Esophagus squamous epithelium (tissue), 5 donors: ENCODE measurements around the gene PAOX. TPM values are rescaled to one million over a fixed set of nuclear protein-coding genes. Genes with fewer than 3 reads are reported as not detected.

Experiments
- DNase-seq: peaks from one replicate; lab custom pipeline; 2025; lab: John Stamatoyannopoulos, UW
- H3K27ac ChIP-seq, 4 donors: fragments of 200-600 bp; sonication (generic); one replicate each; pipeline ENCODE4 v1.5.1; 2016 to 2019; ENCODE audit warnings: mild to moderate bottlenecking in 1 of 4
- H3K27me3 ChIP-seq, 4 donors: fragments of 200-600 bp; sonication (generic); 1 replicate in 3 of 4; 2 replicates in 1 of 4; pipeline versions ENCODE4 v1.5.1 to v1.6.0; 2017 to 2021; ENCODE audit warnings: antibody characterized with exemption in 1 of 4
- H3K36me3 ChIP-seq, 3 donors: fragments of 200-600 bp; sonication (generic); one replicate each; pipeline ENCODE4 v1.5.1; 2016 to 2019
- H3K4me1 ChIP-seq, 3 donors: fragments of 200-600 bp; sonication (generic); one replicate each; pipeline ENCODE4 v1.5.1; 2017 to 2019
- H3K4me3 ChIP-seq, 4 donors: fragments of 200-600 bp; sonication (generic); 1 replicate in 3 of 4; 2 replicates in 1 of 4; pipeline ENCODE4 v1.5.1; 2016 to 2019; ENCODE audit warnings: mild to moderate bottlenecking in 2 of 4, moderate library complexity in 1 of 4
- H3K9me3 ChIP-seq, 3 donors: fragments of 200-600 bp; sonication (generic); one replicate each; pipeline ENCODE4 v1.5.1; 2016 to 2019
- POLR2A ChIP-seq, 4 donors: fragments of 450-650 bp; IDR thresholded peaks; one replicate each; pipeline ENCODE4 v1.6.1; 2017; ENCODE audit warnings: antibody characterized with exemption in 4 of 4, mild to moderate bottlenecking in 4 of 4, moderate library complexity in 3 of 4
- WGBS, 2 donors: methylation state at CpG; one replicate each; pipeline ENCODE4 v1.1.5; 2018; 5-methylcytosine and 5-hydroxymethylcytosine counted together
- intact Hi-C: fragments of 100-400 bp; cut with DNase I; formaldehyde crosslinking; loops from one replicate; pipeline ENCODE4 v1.15.0; 2022
- total RNA-seq, 4 donors: library from RNA; depleted of rRNA; stranded (reverse); fragments of >200 nt; gene quantifications; one replicate each; pipeline ENCODE4 v1.1.0, GENCODE V29; 2016
- TF ChIP-seq, protein P1 (sequence below), 6 experiments: fragments of 450-650 bp in 4 of 6; fragments of 200-600 bp in 2 of 6; sonication (generic) in 2 of 6; IDR thresholded peaks; one replicate each; pipeline ENCODE4 v1.5.1; 2016 to 2019; ENCODE audit warnings: antibody characterized with exemption in 6 of 6, mild to moderate bottlenecking in 4 of 6, moderate library complexity in 4 of 6
- donor health status: DM: yes; HTN: yes; CAD: no.

PAOX gene
- total RNA-seq, 4 donors from 2014 or later = 11.5 to 16.6 (median 15.9) TPM

GRCh38 chr10:133338080-133339071 lies 40.7 kb upstream of the PAOX start:
- intact Hi-C loops = no loop called here
- peaks cover 8 to 92% (median 26%) of the 10 kb centered on the region in 4 donors for H3K27me3 ChIP-seq

GRCh38 chr10:133339708-133340380 lies 39.2 kb upstream of the PAOX start:
- Histone ChIP-seq H3K4me1 (peaks cover 18 to 22% (median 18%) of the 10 kb centered on the region in 3 donors), H3K9me3 (no peaks in the 10 kb centered on the region), H3K36me3 (no peaks in the 10 kb centered on the region), H3K27ac (no peak overlapping the region), H3K4me3 (no peak overlapping the region), H3K27me3 (peaks cover 8 to 98% (median 24%) of the 10 kb centered on the region in 4 donors)
- TF ChIP-seq, protein P1, sequence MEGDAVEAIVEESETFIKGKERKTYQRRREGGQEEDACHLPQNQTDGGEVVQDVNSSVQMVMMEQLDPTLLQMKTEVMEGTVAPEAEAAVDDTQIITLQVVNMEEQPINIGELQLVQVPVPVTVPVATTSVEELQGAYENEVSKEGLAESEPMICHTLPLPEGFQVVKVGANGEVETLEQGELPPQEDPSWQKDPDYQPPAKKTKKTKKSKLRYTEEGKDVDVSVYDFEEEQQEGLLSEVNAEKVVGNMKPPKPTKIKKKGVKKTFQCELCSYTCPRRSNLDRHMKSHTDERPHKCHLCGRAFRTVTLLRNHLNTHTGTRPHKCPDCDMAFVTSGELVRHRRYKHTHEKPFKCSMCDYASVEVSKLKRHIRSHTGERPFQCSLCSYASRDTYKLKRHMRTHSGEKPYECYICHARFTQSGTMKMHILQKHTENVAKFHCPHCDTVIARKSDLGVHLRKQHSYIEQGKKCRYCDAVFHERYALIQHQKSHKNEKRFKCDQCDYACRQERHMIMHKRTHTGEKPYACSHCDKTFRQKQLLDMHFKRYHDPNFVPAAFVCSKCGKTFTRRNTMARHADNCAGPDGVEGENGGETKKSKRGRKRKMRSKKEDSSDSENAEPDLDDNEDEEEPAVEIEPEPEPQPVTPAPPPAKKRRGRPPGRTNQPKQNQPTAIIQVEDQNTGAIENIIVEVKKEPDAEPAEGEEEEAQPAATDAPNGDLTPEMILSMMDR (IDR thresholded peaks at IDR 0.05) = no peak
- TF ChIP-seq POLR2A (IDR thresholded peaks at IDR 0.05) = no peak
- intact Hi-C loops = no loop called here
- 85 to 96% methylated on average over 9 to 10 of the region's 13 CpGs for WGBS, 2 donors
- DNase-seq = no peak

More at GRCh38 chr10:133338080-133339071, 40.7 kb upstream of the PAOX start:
- no peak overlapping the region for H3K4me3 ChIP-seq
- TF ChIP-seq, protein P1 (IDR thresholded peaks at IDR 0.05) = no peak
- no peak for TF ChIP-seq POLR2A (IDR thresholded peaks at IDR 0.05)
- H3K9me3 ChIP-seq = no peaks in the 10 kb centered on the region
- H3K27ac ChIP-seq = no peak overlapping the region
- WGBS, 2 donors = 71 to 75% methylated on average over 10 of the region's 10 CpGs
- DNase-seq = no peak
- peaks cover 18 to 25% (median 18%) of the 10 kb centered on the region in 3 donors for H3K4me1 ChIP-seq
- H3K36me3 ChIP-seq = no peaks in the 10 kb centered on the region

- Histone ChIP-seq H3K9me3 (no peaks in the 10 kb centered on the region), H3K4me1 (peaks cover 0 to 2% (median 0%) of the 10 kb centered on the region in 3 donors), H3K36me3 (no peaks in the 10 kb centered on the region), H3K27ac (no peak overlapping the region), H3K27me3 (peaks cover 0 to 98% (median 4%) of the 10 kb centered on the region in 4 donors), H3K4me3 (no peak overlapping the region)
- TF ChIP-seq POLR2A (IDR thresholded peaks at IDR 0.05) = no peak
- TF ChIP-seq, protein P1 (IDR thresholded peaks at IDR 0.05) = no peak
- DNase-seq = no peak
- intact Hi-C loops = no loop called here
- 74 to 78% methylated on average over 4 of the region's 4 CpGs for WGBS, 2 donors
Observed at GRCh38 chr10:133341983-133342382, 37.1 kb upstream of the PAOX start.

- H3K4me1 ChIP-seq = peaks cover 0 to 7% (median 0%) of the 10 kb centered on the region in 3 donors
- H3K27me3 ChIP-seq = peaks cover 0 to 98% (median 0%) of the 10 kb centered on the region in 4 donors
- intact Hi-C loops = no loop called here
- no peak overlapping the region for H3K4me3 ChIP-seq
- TF ChIP-seq POLR2A (IDR thresholded peaks at IDR 0.05) = no peak
- TF ChIP-seq, protein P1 (IDR thresholded peaks at IDR 0.05) = no peak
- H3K27ac ChIP-seq = no peak overlapping the region
- 80% methylated on average over 1 to 3 of the region's 8 CpGs for WGBS, 2 donors
- H3K9me3 ChIP-seq = no peaks in the 10 kb centered on the region
- no peaks in the 10 kb centered on the region for H3K36me3 ChIP-seq
- no peak for DNase-seq
Observed at GRCh38 chr10:133342942-133343341, 36.1 kb upstream of the PAOX start.
